GM12878 (cell line): Measurements from ENCODE around the gene MYO1D. TPM values are rescaled to one million over a fixed set of nuclear protein-coding genes. Genes with fewer than 3 reads are reported as not detected.

Experiments used
- ATAC-seq: fragments of 200-7000 bp; cut with Tn5 transposase; 3 replicates; pipeline ENCODE4 v1.9.1; 2020; ENCODE audit warnings: mild to moderate bottlenecking, moderate library complexity
- BruUV-seq: library from RNA; stranded (reverse); fragments of 400-500 nt; replicated peaks from 2 replicates; lab custom pipeline; 2021; lab: Mats Ljungman, UMichigan
- CTCF ChIA-PET: fragments of 300-600 bp; sonication (Branson Sonifier 250); formaldehyde crosslinking; extraction: SDS; loops from one replicate; lab custom pipeline; 2021; ENCODE audit warnings: inconsistent platforms; lab: Yijun Ruan, JAX
- POLR2A ChIA-PET: fragments of 350-600 bp; formaldehyde crosslinking; extraction: SDS; loops from one replicate; lab custom pipeline; 2021; ENCODE audit warnings: inconsistent platforms; lab: Charles Lee
- RAD21 ChIA-PET: fragments of 300-600 bp; sonication (Branson Sonifier 250); formaldehyde crosslinking; loops from one replicate; lab custom pipeline; 2023; ENCODE audit warnings: antibody characterized with exemption; ENCODE audit not compliant: unreplicated experiment; lab: Charles Lee
- SMC1A ChIA-PET: fragments of 300-600 bp; sonication (Branson Sonifier 250); formaldehyde crosslinking; loops from one replicate; lab custom pipeline; 2023; ENCODE audit not compliant: unreplicated experiment, uncharacterized antibody; lab: Charles Lee
- DNase-seq: peaks from one replicate; pipeline ENCODE4 v3.0.0-alpha.2; 2011; ENCODE audit warnings: low read depth, low spot score
- FAIRE-seq: peaks from 3 replicates; lab custom pipeline; 2011; peaks lifted over from hg19 to GRCh38; lab: Jason Lieb, UNC
- H2AFZ ChIP-seq: 2 replicates; pipeline ENCODE4 v1.6.0; 2011; ENCODE audit warnings: low read depth, low read length, control low read depth; ENCODE audit not compliant: control insufficient read depth
- H3K27ac ChIP-seq: 2 replicates; pipeline ENCODE4 v1.5.1; 2011; ENCODE audit warnings: control low read depth; ENCODE audit not compliant: control insufficient read depth, insufficient read depth
- H3K27me3 ChIP-seq, 2 experiments: replicated peaks in 1 of 2; 2 replicates each; pipeline versions ENCODE4 v1.6.0 to v1.6.1; 2011; ENCODE audit warnings: low read length in 1 of 2; ENCODE audit not compliant: control insufficient read depth in 2 of 2, insufficient read depth in 2 of 2
- H3K36me3 ChIP-seq, 2 experiments: 2 replicates each; pipeline ENCODE4 v1.5.1; 2011; ENCODE audit warnings: low read length in 1 of 2; ENCODE audit not compliant: control insufficient read depth in 2 of 2, insufficient read depth in 2 of 2
- H3K4me1 ChIP-seq: 2 replicates; pipeline ENCODE4 v1.6.1; 2011; ENCODE audit warnings: mild to moderate bottlenecking, low read length, moderate library complexity, mixed read lengths; ENCODE audit not compliant: control insufficient read depth, insufficient read depth
- H3K4me2 ChIP-seq: 2 replicates; pipeline ENCODE4 v1.6.0; 2011; ENCODE audit warnings: control low read depth; ENCODE audit not compliant: control insufficient read depth, insufficient read depth
- H3K4me3 ChIP-seq: fragments of 200-600 bp; sonication (generic); 2 replicates; pipeline ENCODE4 v1.5.1; 2016
- H3K79me2 ChIP-seq: 2 replicates; pipeline ENCODE4 v1.6.0; 2011; ENCODE audit warnings: low read length; ENCODE audit not compliant: control insufficient read depth, insufficient read depth
- H3K9ac ChIP-seq: 2 replicates; pipeline ENCODE4 v1.8.0; 2011; ENCODE audit warnings: low read length, control low read depth, mixed read lengths; ENCODE audit not compliant: control insufficient read depth, insufficient read depth
- H3K9me3 ChIP-seq: replicated peaks from 3 replicates; pipeline ENCODE4 v1.5.1; 2011; ENCODE audit warnings: mild to moderate bottlenecking, low read length; ENCODE audit not compliant: control insufficient read depth, insufficient read depth
- H4K20me1 ChIP-seq: 2 replicates; pipeline ENCODE4 v1.6.0; 2011; ENCODE audit not compliant: control insufficient read depth, insufficient read depth
- ATF7 ChIP-seq: fragments of 450-650 bp; IDR thresholded peaks from 2 replicates; pipeline ENCODE4 v1.6.1; 2016; ENCODE audit warnings: low read depth, mild to moderate bottlenecking
- BRCA1 ChIP-seq: IDR thresholded peaks from 2 replicates; pipeline ENCODE4 v1.6.1; 2011; ENCODE audit warnings: low read depth, low read length, improper control_type of control experiment
- EED ChIP-seq: sonication (generic); IDR thresholded peaks from 2 replicates; pipeline ENCODE4 v1.6.1; 2016; ENCODE audit warnings: antibody characterized with exemption, low read depth
- ESRRA ChIP-seq: IDR thresholded peaks from 2 replicates; pipeline ENCODE4 v1.6.1; 2012; ENCODE audit warnings: mild to moderate bottlenecking, low read length, improper control_type of control experiment
- GATAD2B ChIP-seq: fragments of 450-650 bp; conservative IDR thresholded peaks from 2 replicates; pipeline ENCODE4 v1.6.1; 2017; ENCODE audit warnings: low read depth, mild to moderate bottlenecking, moderate library complexity
- HDGF ChIP-seq: fragments of 450-650 bp; IDR thresholded peaks from 2 replicates; pipeline ENCODE4 v1.6.1; 2016; ENCODE audit warnings: antibody characterized with exemption
- IKZF1 ChIP-seq: fragments of 450-650 bp; conservative IDR thresholded peaks from 2 replicates; pipeline ENCODE4 v1.6.1; 2017; ENCODE audit warnings: antibody characterized with exemption, mild to moderate bottlenecking
- IRF3 ChIP-seq: fragments of 450-650 bp; IDR thresholded peaks from 2 replicates; pipeline ENCODE4 v1.6.1; 2014; ENCODE audit warnings: mild to moderate bottlenecking
- KDM1A ChIP-seq: fragments of 200-600 bp; sonication (generic); IDR thresholded peaks from 2 replicates; pipeline ENCODE4 v1.6.1; 2016; ENCODE audit warnings: borderline replicate concordance
- MYB ChIP-seq: fragments of 150-350 bp; IDR thresholded peaks from 2 replicates; pipeline ENCODE4 v1.6.1; 2014; ENCODE audit warnings: mild to moderate bottlenecking, low read depth, low read length, borderline replicate concordance
- NR2F1 ChIP-seq: fragments of 450-650 bp; conservative IDR thresholded peaks from 2 replicates; pipeline ENCODE4 v1.6.1; 2017; ENCODE audit warnings: mild to moderate bottlenecking
- NRF1 ChIP-seq: conservative IDR thresholded peaks from 2 replicates; pipeline ENCODE4 v1.6.1; 2011; ENCODE audit warnings: mild to moderate bottlenecking, low read depth, low read length, improper control_type of control experiment
- RBBP5 ChIP-seq: fragments of 200-600 bp; sonication (generic); conservative IDR thresholded peaks from 2 replicates; pipeline ENCODE4 v1.6.1; 2016
- REST ChIP-seq: IDR thresholded peaks from 2 replicates; pipeline ENCODE4 v1.6.1; 2012; ENCODE audit warnings: mild to moderate bottlenecking, low read depth, low read length
- RUNX3 ChIP-seq: IDR thresholded peaks from 2 replicates; pipeline ENCODE4 v1.6.1; 2012; ENCODE audit warnings: low read length, inconsistent platforms
- SIX5 ChIP-seq: IDR thresholded peaks from 2 replicates; pipeline ENCODE4 v1.6.1; 2011; ENCODE audit warnings: mild to moderate bottlenecking, low read depth, low read length, moderate library complexity; ENCODE audit not compliant: severe bottlenecking
- SPI1 ChIP-seq: IDR thresholded peaks from 2 replicates; pipeline ENCODE4 v1.6.1; 2011; ENCODE audit warnings: low read depth, mild to moderate bottlenecking, low read length, moderate library complexity, borderline replicate concordance; ENCODE audit not compliant: insufficient read depth
- TCF7 ChIP-seq: IDR thresholded peaks from 2 replicates; pipeline ENCODE4 v1.6.1; 2014; ENCODE audit warnings: antibody characterized with exemption, borderline replicate concordance
- ZBED1 ChIP-seq: IDR thresholded peaks from 2 replicates; pipeline ENCODE4 v1.6.1; 2016; ENCODE audit warnings: borderline replicate concordance
- ZNF207 ChIP-seq: fragments of 450-650 bp; IDR thresholded peaks from 2 replicates; pipeline ENCODE4 v1.6.1; 2014; ENCODE audit warnings: antibody characterized with exemption, mild to moderate bottlenecking, borderline replicate concordance
- in situ Hi-C: fragments of 300-500 bp; cut with MboI; formaldehyde crosslinking; loops from 9 replicates; pipeline ENCODE4 v1.14.3; 2018; ENCODE audit warnings: mixed read lengths
- intact Hi-C: fragments of 100-400 bp; cut with micrococcal nuclease; formaldehyde crosslinking; loops from one replicate; pipeline ENCODE4 v1.14.2; 2022; ENCODE audit not compliant: unreplicated experiment
- polyA plus RNA-seq, 11 experiments: library from polyadenylated mRNA; depleted of rRNA in 4 of 11; unstranded in 6 of 11; stranded (reverse) in 5 of 11; fragments of >200 nt; fragmentation: Nextera tagmentation in 4 of 11; fragmentation: Illumina TruSeq in 1 of 11; extraction: Ambion mirVana in 4 of 11; extraction: Trizol in 1 of 11; gene quantifications; 1 replicate in 1 of 11; 2 replicates in 10 of 11; pipeline versions ENCODE4 v1.2.1 to v1.2.3, GENCODE V29; 2011 to 2016; ENCODE audit warnings: inconsistent platforms in 2 of 11, missing spikeins in 2 of 11, low read depth in 1 of 11
- total RNA-seq, 4 experiments: library from RNA; depleted of rRNA in 3 of 4; stranded (reverse); fragments of >200 nt in 3 of 4; fragmentation: Illumina TruSeq in 1 of 4; extraction: Trizol in 1 of 4; gene quantifications; 2 replicates each; pipeline versions ENCODE4 v1.2.1 to v1.2.3, GENCODE V29; 2013 to 2021

Gene MYO1D
- total and polyA plus RNA-seq, 10 of the 15 experiments (the other 5 are each of a cell fraction or from before 2014, with no cell fraction given): 1.8 to 37.7 (median 25.4) TPM

GRCh38 chr17:32713081-32713480 is 163.8 kb downstream of the MYO1D start:
- ChIA-PET SMC1A (interaction anchor here (0.5 to 0.9 kb wide), 2 partner anchors 44 to 279 kb away, joined by 3 read pairs; no protein-coding TSS in a partner anchor), POLR2A (no interaction called here), RAD21 (no interaction called here), CTCF (no interaction called here)
- FAIRE-seq (no peak), ATAC-seq (no peak), DNase-seq (no peak)
- in situ Hi-C loops (no loop called here), intact Hi-C loops (no loop called here)
- Histone ChIP-seq H2AFZ (no peak overlapping the region), H3K79me2 (no peaks in the 10 kb centered on the region), H3K9me3 (no peaks in the 10 kb centered on the region), H3K4me1 (no peaks in the 10 kb centered on the region), H3K27me3 (no peaks in the 10 kb centered on the region), H3K27ac (no peak overlapping the region), H4K20me1 (no peaks in the 10 kb centered on the region), H3K9ac (no peak overlapping the region), H3K4me3 (no peak overlapping the region), H3K4me2 (no peak overlapping the region), H3K36me3 (no peaks in the 10 kb centered on the region; a peak in 2 of 4 replicates)
- TF ChIP-seq ZBED1: no peak
- no peak for TF ChIP-seq ZNF207
- no peak for TF ChIP-seq REST
- TF ChIP-seq ATF7: no peak
- no peak for TF ChIP-seq MYB
- TF ChIP-seq KDM1A: no peak
- no peak for TF ChIP-seq NRF1
- no peak for TF ChIP-seq TCF7
- no peak for TF ChIP-seq IKZF1
- no peak for TF ChIP-seq NR2F1
- no peak for TF ChIP-seq GATAD2B
- no peak for TF ChIP-seq SPI1
- no peak for TF ChIP-seq EED
- no peak for TF ChIP-seq RUNX3
- TF ChIP-seq SIX5: no peak
- no peak for TF ChIP-seq HDGF
- no peak for TF ChIP-seq RBBP5
- no peak for TF ChIP-seq BRCA1
- TF ChIP-seq ESRRA: no peak
- TF ChIP-seq IRF3: no peak
- BruUV-seq: no TSS peak
